Measurements from ENCODE around the gene PHACTR1.
"Not testable (repeated sequence)": the region's sequence is repeated elsewhere in the genome, so short reads cannot be mapped to it uniquely, and the experiment has no call there.

The PHACTR1 gene

DNA sequence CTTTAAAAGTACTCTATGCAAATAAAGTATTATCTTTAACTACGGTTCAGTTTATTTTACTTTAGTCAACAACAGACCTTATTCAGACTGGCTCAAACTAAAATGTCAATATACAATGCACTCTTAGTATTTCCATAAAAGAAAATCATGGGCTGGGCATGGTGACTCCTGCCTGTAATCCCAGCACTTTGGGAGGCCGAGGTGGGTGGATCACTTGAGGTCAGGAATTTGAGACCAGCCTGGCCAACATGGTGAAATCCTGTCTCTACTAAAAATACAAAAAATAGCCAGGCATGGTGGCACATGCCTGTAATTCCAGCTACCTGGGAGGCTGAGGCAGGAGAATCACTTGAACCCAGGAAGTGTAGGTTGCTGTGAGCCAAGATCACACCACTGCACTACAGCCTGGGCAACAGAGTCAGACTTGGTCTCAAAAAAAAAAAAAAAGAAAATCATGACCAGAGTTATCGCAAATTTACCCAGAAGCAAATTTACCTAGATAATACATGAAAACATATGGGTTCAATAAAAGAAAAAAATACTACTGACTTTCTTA, 609.5 kb downstream of the PHACTR1 start:
- not testable (repeated sequence) for H3K9me3 ChIP-seq (ENCODE audit: insufficient read depth, low read depth, low read length); H3K4me3 ChIP-seq (ENCODE audit: low read length); H3K9ac ChIP-seq (ENCODE audit: low read depth, low read length); H3K27me3 ChIP-seq (ENCODE audit: insufficient read depth, low read length); H3K27ac ChIP-seq (ENCODE audit: low read length)
- H3K4me1 ChIP-seq (ENCODE audit: insufficient read depth, low read length): peaks cover 11% of the 10 kb centered on the region; the same call in 1 of the 2 replicates
- peaks cover 53% of the 10 kb centered on the region for H3K36me3 ChIP-seq (ENCODE audit: insufficient read depth, low read depth, low read length)

GRCh38 chr6:13327691-13328075, 611.1 kb downstream of the PHACTR1 start:
- no peaks in the 10 kb centered on the region for H3K27me3 ChIP-seq (ENCODE audit: insufficient read depth, low read length)
- H3K27ac ChIP-seq (ENCODE audit: low read length): peak overlapping the region; percentile 85
- peaks cover 37% of the 10 kb centered on the region for H3K36me3 ChIP-seq (ENCODE audit: insufficient read depth, low read depth, low read length)
- H3K4me1 ChIP-seq (ENCODE audit: insufficient read depth, low read length): peaks cover 11% of the 10 kb centered on the region; the same call in 1 of the 2 replicates
- peak overlapping the region; percentile 99 for H3K9ac ChIP-seq (ENCODE audit: low read depth, low read length)
- peak overlapping the region; percentile 100 for H3K4me3 ChIP-seq (ENCODE audit: low read length)
- no peaks in the 10 kb centered on the region for H3K9me3 ChIP-seq (ENCODE audit: insufficient read depth, low read depth, low read length)

DNA sequence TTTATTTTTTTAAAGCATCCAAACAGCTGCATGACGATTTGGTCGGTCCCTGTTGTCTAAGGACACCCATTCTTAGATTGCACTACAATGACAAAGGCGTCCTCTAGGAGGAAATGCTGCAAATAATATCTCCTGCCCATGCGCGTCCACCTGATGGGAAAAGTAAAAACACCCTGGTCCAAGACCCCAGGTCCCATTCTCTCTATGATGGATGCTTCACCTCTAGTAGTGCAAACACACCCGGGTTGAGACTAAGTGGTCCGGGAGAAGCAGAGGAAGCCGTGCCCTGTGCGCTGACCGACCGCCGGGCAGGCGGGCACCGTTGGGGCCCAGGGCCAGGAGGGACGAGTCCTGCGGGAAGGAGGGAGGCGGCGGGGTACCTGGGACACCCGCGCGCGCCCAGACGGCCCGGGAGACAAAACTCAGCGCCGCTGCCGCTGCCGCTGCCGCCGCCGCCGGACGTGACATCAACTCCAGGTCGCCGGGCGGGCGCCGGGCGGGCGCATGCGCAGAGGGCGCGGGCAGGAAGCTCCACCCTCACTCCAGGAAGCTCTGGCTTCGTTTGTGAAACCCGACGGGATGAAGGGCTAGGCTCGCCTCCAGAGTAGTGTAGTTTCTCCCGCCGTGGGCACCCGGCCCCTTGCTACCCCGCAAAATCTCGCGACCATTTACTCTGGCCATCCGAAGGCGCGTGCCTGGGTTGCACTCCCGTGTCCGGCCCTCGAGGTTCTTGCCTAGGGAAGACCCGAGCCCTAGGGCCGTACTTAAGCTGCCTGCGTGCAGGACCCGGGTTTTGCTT, 611.7 kb downstream of the PHACTR1 start, which contains the start of gene TBC1D7:
TSS of gene TBC1D7 (minus strand) at position 462 of the 799 bp plus-strand sequence. CDS start 1,639 bp downstream, outside the sequence.
- peak within 1 kb of the TSS; percentile 100 for H3K4me3 ChIP-seq (ENCODE audit: low read length)
- no peaks in the 10 kb centered on the region for H3K9me3 ChIP-seq (ENCODE audit: insufficient read depth, low read depth, low read length)
- peaks cover 11% of the 10 kb centered on the region; the same call in 1 of the 2 replicates for H3K4me1 ChIP-seq (ENCODE audit: insufficient read depth, low read length)
- peak within 1 kb of the TSS; percentile 85 for H3K27ac ChIP-seq (ENCODE audit: low read length)
- H3K9ac ChIP-seq (ENCODE audit: low read depth, low read length): peak within 1 kb of the TSS; percentile 99
- H3K36me3 ChIP-seq (ENCODE audit: insufficient read depth, low read depth, low read length): peaks cover 34% of the 10 kb centered on the region
- H3K27me3 ChIP-seq (ENCODE audit: insufficient read depth, low read length): no peaks in the 10 kb centered on the region

- Histone ChIP-seq H3K36me3 (ENCODE audit: insufficient read depth, low read depth, low read length) (peaks cover 28% of the 10 kb centered on the region), H3K27ac (ENCODE audit: low read length) (peak overlapping the region; percentile 81), H3K9me3 (ENCODE audit: insufficient read depth, low read depth, low read length) (no peaks in the 10 kb centered on the region), H3K4me1 (ENCODE audit: insufficient read depth, low read length) (peaks cover 11% of the 10 kb centered on the region; the same call in 1 of the 2 replicates), H3K27me3 (ENCODE audit: insufficient read depth, low read length) (no peaks in the 10 kb centered on the region), H3K4me3 (ENCODE audit: low read length) (peak overlapping the region; percentile 100), H3K9ac (ENCODE audit: low read depth, low read length) (peak overlapping the region; percentile 99)
Observed at GRCh38 chr6:13328875-13329183, 612.3 kb downstream of the PHACTR1 start.

DNA sequence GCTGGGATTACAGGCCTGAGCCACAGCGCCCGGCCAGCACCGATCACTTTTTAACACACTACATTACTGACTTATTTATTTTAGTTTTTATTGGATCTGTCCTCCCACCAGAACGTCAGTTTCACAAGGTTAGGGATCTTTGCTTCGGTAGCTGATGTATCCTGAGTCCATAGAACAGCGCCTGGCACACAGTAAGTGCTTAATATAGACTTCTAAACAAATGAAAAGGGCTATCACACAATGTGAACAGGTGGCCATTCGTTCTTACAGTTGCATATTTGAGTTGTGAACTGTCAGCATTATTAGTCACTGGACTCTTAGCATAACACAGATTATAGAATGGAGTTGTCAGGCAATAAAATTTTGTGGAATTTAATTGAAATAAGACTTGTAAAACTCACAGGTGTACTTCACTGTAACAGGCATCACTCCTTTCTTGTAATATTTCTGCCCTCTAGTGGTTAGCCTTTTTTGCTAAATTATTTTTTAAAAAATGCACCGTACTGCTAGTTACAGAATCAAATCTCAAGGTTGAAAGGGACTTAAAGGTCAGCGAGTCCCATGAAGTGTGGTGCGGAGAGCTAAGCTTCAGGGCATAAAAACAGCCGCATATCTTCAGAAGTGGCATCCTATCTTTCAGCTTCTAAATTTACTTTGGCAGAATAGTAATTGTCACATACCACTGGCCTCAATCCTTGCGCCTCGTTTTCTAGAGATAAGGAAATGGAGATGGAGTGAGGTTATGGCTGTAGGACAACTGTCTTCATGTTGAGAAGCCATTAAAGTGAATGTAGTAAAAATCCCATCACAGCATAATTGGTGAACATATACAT, 615.2 kb downstream of the PHACTR1 start:
- no peaks in the 10 kb centered on the region for H3K27me3 ChIP-seq (ENCODE audit: insufficient read depth, low read length)
- H3K9ac ChIP-seq (ENCODE audit: low read depth, low read length): no peak overlapping the region
- H3K9me3 ChIP-seq (ENCODE audit: insufficient read depth, low read depth, low read length): no peaks in the 10 kb centered on the region
- no peak overlapping the region for H3K27ac ChIP-seq (ENCODE audit: low read length)
- no peaks in the 10 kb centered on the region for H3K36me3 ChIP-seq (ENCODE audit: insufficient read depth, low read depth, low read length)
- H3K4me1 ChIP-seq (ENCODE audit: insufficient read depth, low read length): peaks cover 10% of the 10 kb centered on the region; the same call in 1 of the 2 replicates
- no peak overlapping the region for H3K4me3 ChIP-seq (ENCODE audit: low read length)

DNA sequence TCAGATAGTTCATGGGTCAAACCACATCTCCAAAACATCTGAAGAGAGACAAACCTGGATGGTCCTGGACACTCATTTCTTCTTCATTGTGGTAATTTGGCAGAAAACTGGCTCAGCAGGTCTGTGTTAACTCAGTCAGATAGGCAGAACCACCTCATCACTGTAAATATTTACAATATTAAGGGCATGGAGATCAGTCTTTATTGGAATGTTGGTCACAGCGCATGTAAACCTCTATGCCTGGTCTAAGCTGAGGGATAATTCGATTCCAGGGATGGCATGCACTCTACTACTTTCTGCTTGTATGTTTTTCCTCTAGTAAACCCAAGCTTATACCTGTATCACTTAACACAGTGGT, 615.8 kb downstream of the PHACTR1 start:
- peaks cover 4% of the 10 kb centered on the region; the same call in 1 of the 2 replicates for H3K4me1 ChIP-seq (ENCODE audit: insufficient read depth, low read length)
- H3K27me3 ChIP-seq (ENCODE audit: insufficient read depth, low read length): no peaks in the 10 kb centered on the region
- H3K9ac ChIP-seq (ENCODE audit: low read depth, low read length): no peak overlapping the region
- no peak overlapping the region for H3K27ac ChIP-seq (ENCODE audit: low read length)
- no peaks in the 10 kb centered on the region for H3K9me3 ChIP-seq (ENCODE audit: insufficient read depth, low read depth, low read length)
- no peaks in the 10 kb centered on the region for H3K36me3 ChIP-seq (ENCODE audit: insufficient read depth, low read depth, low read length)
- H3K4me3 ChIP-seq (ENCODE audit: low read length): no peak overlapping the region

- Histone ChIP-seq H3K27me3 (ENCODE audit: insufficient read depth, low read length) (no peaks in the 10 kb centered on the region), H3K27ac (ENCODE audit: low read length) (no peak overlapping the region), H3K4me3 (ENCODE audit: low read length) (no peak overlapping the region), H3K9me3 (ENCODE audit: insufficient read depth, low read depth, low read length) (no peaks in the 10 kb centered on the region), H3K9ac (ENCODE audit: low read depth, low read length) (no peak overlapping the region), H3K4me1 (ENCODE audit: insufficient read depth, low read length) (no peaks in the 10 kb centered on the region), H3K36me3 (ENCODE audit: insufficient read depth, low read depth, low read length) (no peaks in the 10 kb centered on the region)
Observed at GRCh38 chr6:13334953-13335352, 618.4 kb downstream of the PHACTR1 start.

- H3K4me3 ChIP-seq (ENCODE audit: low read length): no peak overlapping the region
- H3K27ac ChIP-seq (ENCODE audit: low read length): no peak overlapping the region
- H3K4me1 ChIP-seq (ENCODE audit: insufficient read depth, low read length): no peaks in the 10 kb centered on the region
- no peaks in the 10 kb centered on the region for H3K27me3 ChIP-seq (ENCODE audit: insufficient read depth, low read length)
- no peaks in the 10 kb centered on the region for H3K36me3 ChIP-seq (ENCODE audit: insufficient read depth, low read depth, low read length)
- no peaks in the 10 kb centered on the region for H3K9me3 ChIP-seq (ENCODE audit: insufficient read depth, low read depth, low read length)
- H3K9ac ChIP-seq (ENCODE audit: low read depth, low read length): no peak overlapping the region
Observed at GRCh38 chr6:13336553-13336952, 620.0 kb downstream of the PHACTR1 start.

- H3K9ac ChIP-seq (ENCODE audit: low read depth, low read length): no peak overlapping the region
- H3K9me3 ChIP-seq (ENCODE audit: insufficient read depth, low read depth, low read length): no peaks in the 10 kb centered on the region
- H3K36me3 ChIP-seq (ENCODE audit: insufficient read depth, low read depth, low read length): no peaks in the 10 kb centered on the region
- H3K4me1 ChIP-seq (ENCODE audit: insufficient read depth, low read length): no peaks in the 10 kb centered on the region
- H3K27me3 ChIP-seq (ENCODE audit: insufficient read depth, low read length): no peaks in the 10 kb centered on the region
- H3K4me3 ChIP-seq (ENCODE audit: low read length): no peak overlapping the region
- no peak overlapping the region for H3K27ac ChIP-seq (ENCODE audit: low read length)
Observed at GRCh38 chr6:13338038-13338437, 621.5 kb downstream of the PHACTR1 start.
